Activated CD4-positive, alpha-beta T cell treated with anti-CD3 and anti-CD28 coated beads for 4 hours (primary cell): ENCODE data around the gene DAB2.

Experiments used
- DNase-seq, 2 donors: peaks; one replicate each; pipeline ENCODE4 v3.0.0-alpha.2; 2020

The DAB2 gene

DNA sequence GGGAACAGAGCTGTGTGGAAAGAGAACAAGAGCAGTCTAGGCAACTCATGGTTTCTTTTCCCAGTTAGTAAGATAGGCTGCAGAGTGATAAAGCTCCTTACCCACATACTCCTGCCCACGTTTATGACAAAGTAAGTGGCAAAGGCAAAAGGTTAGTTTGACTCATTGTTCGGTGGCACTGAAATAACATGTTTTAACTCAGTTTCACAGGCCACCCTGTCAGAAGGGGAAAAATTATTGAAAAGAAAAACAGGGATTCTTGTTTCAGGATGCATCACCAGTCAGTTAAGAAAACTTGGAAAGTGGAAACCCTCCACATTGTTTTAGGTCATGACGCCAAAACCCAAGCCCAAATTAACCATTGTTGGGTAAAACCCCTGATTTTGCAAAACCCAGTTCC is 22.3 kb upstream of the DAB2 start:
- DNase-seq: no peak

DNA sequence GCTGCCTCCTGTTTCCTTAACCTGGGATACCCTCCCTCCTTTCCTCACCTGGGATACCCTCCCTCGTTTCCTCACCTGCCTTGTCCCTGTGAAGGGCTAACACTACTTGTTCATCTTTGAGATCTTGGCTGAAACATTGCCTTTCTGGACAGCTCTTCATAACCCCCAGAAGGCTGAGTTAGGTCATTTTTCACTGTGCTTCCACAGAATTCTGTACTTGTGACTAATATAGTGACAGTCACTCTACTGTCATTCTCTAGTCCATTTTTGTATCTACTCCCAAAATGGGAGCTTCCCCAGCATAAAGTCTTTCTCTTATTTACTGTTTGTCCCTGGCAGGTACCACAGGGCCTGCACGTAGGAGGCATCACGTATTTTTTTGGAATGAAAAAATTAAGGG is 21.5 kb upstream of the DAB2 start:
- no peak for DNase-seq

GRCh38 chr5:39443911-39444310 is 19.1 kb upstream of the DAB2 start:
- no peak for DNase-seq

- DNase-seq: no peak
These were observed 18.2 kb upstream of the DAB2 start for GRCh38 chr5:39442991-39443390.

GRCh38 chr5:39441838-39442237 is 17.1 kb upstream of the DAB2 start:
- no peak for DNase-seq

DNA sequence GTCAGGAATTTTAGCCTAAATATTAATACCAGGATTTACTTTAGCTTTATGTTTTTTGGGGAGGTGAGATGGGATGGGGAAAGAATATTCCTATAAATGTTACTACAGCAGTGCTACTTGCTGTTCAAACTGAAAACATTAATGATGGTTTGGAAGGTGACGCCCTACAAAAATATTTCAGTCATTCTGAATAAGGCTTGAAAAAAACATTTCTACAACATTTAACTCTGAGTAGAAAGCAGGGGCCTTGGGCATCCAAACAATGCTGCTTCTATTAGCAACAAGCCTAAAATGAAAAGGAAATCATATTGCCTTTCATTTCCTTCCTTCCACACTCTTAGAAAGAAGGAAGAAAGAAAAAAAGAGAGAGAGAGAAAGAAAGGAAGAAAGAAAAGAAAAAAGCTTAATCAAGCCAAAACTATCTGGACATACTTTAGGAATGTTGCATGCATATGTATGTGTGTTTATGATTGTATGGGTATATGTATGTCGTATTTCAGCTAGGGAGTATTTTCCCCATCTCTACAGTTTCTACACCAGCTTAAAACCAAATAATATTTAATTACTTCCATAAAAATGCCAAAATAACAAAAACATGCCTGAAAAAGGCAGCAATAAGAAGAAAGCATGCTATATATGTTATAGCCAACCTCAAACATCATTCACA is 16.3 kb upstream of the DAB2 start:
- DNase-seq: no peak

GRCh38 chr5:39440192-39440957 is 15.6 kb upstream of the DAB2 start:
- DNase-seq: no peak

DNA sequence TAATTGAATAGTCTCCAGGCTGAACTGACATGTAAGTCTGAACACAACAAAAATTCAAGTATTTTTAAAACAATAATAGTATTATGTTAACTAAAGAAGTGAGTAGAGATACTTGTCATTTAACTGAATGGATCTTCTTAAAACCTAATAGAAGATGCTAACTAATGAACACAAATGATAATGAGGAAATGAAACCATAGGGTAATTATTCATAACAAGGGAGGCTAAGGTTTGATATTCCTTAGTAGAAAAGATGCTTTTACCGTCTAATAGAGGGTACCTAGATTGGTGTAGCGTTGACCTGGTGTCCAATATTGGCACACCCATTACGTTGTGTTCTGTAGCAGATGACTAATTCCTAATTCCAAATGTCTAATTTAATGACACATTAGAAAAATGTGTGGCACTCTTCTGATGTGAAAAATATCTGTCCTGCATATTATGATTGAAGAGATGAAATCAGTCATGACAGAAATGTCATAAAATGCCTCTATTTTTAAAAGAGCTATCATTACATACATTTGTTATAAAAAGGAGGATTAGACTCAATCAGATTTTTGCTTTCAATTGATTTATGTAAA is 14.9 kb upstream of the DAB2 start:
- DNase-seq: no peak

DNA sequence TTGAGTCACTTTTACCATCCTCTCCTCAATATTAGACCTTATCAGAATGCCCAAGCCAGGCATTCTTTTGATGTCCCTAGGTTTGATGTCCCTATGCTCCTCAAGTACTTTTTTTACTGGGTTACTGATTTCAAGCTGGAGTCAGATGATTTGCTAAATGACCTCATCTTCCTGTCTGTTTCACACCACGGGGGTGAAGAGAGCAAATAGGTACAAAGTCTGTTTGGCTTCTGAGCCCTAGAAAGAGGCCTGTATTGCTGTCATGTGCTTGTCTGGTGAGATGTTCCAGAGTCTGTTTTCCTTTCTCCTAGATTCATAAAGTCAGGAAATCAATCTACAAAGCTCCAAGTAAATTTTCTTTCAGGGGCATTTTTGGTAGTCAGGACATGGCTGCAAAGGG is 12.7 kb upstream of the DAB2 start:
- no peak for DNase-seq

- no peak for DNase-seq
These were observed 9.1 kb upstream of the DAB2 start for GRCh38 chr5:39433848-39434247.

DNA sequence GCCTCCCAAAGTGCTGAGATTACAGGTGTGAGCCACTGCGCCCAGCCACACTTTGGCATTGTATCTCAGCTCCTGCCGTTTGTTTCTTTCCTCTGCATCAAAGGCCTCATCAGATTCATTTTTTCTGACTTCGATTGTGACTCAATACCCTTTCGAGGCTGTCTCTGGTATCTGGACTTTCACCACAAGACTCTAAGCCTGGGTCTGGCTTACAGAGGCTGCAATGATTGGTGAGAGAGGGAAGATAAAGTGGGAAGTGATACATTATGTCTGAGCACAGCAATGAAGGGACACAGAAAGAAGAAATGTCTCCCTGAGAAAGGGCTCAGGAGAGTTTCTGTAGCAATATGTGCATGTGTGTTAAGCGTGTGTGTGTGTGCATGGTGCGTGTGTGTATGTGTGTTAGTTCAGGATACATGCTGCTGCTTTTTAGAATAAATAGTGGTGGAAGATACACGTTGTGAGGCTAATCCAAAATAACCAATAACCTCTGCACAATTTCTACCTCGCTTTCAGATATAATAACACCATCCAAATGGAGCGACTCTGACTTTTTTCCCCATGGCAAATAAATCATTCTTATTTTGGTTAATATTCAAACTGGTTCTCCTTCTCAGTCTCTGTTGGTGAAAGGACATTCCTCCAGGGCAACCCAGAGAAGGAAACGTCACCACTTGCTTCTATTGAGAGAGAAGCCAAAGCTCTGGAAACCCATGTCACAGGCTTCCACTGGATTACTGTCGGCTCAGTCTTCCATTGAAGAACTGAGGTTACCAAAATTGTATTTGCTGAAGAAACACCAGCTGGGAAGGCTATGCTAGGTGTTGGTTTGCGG is 8.1 kb upstream of the DAB2 start:
- no peak for DNase-seq

DNA sequence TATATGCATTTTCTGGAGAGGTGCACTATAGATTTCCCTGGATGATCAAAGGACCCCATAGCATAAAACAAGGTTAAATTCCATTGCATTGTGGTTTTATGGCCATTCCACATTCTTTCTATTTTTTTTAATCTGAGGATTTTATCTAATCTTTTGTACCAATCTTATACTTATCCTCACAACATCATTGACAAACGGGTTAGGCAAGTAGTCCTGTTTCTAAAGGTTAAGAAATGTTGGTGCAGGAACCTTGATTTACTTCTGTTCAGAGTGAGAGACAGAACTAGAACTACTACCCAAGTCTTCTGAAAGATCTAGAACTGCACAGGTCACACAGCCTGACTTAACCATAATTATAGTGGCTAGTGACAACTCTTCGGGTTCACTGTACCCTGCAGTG is 5.7 kb upstream of the DAB2 start:
- DNase-seq: no peak

DNA sequence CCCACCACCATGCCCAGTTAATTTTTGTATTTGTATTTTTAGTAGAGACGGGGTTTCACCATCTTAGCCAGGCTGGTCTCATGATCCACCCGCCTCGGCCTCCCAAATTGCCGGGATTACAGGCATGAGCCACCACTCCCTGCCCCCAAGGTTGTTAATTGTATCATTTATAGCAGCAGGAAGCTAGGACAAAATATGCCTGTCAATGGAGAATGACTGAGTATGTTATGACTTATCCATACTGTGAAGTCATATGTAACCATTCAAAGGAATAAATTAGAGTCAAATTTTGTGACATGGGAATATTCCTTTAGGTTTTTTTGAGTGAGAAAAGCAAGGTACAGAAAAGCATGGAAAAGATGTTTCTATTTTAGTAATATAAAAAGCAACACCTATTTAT is 3.9 kb upstream of the DAB2 start:
- no peak for DNase-seq

DNA sequence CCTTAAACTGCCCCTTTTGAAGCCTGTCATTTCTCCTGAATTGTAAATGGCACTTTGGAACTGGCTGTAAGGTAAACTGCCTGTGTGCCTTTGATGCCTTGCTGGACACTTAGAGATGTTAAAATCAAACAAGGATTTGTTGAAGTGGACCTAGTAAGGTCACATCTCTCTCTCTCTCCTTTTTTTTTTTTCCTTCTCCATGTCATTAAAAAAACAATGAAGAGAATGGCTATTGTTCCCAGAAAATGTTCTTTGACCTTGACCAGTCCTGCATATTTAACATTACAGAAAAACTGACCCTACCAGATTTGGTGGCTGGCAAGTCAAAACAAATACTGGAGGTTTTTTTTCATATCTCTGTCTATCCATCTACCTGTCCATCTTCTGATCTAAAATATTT is 2.9 kb upstream of the DAB2 start:
- no peak for DNase-seq

DNA sequence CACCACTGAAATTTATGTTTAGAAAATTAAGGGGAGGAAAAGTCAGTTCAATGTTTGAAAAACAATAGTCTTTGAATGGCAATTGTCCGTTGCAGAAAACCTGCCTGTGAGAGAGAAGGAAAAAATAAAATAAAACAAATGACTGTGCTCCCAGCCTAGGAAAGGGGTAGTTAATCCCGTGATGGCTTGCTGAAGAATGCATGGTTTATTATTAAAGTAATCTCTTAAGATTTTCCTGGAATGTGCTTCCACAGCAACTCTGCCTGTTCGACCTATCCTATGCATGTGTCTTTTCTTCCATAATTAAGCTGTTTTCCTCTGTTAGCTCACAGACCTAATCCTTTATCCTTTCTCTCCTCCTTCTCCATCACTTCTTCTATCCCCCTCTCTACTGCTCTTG is 2.4 kb upstream of the DAB2 start:
- DNase-seq: no peak

DNA sequence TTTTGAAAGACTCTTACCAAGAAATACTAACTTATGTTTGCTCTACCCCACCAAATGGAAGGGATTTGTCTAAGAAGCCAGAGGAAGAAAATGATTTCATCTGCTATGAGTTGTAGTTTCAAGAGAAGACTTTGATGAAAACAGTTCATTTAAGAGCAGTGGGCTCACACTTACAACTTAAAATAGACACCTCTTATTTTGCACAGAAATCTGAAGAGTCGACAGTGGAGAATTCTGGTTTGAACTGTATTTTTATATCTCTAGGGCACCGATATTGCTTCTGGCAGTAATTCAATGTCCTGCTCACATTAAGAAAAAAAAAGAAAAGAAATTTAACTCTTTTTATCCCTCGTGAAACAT is 1.9 kb upstream of the DAB2 start:
- DNase-seq: no peak

- no peak for DNase-seq
These were observed 1.4 kb upstream of the DAB2 start for GRCh38 chr5:39426051-39426745.

- no peak for DNase-seq
These were observed 1.4 kb downstream of the DAB2 start for GRCh38 chr5:39423331-39423751.

GRCh38 chr5:39422728-39423285 is 2.0 kb downstream of the DAB2 start:
- no peak for DNase-seq

GRCh38 chr5:39422036-39422606 is 2.7 kb downstream of the DAB2 start:
- DNase-seq: no peak

DNA sequence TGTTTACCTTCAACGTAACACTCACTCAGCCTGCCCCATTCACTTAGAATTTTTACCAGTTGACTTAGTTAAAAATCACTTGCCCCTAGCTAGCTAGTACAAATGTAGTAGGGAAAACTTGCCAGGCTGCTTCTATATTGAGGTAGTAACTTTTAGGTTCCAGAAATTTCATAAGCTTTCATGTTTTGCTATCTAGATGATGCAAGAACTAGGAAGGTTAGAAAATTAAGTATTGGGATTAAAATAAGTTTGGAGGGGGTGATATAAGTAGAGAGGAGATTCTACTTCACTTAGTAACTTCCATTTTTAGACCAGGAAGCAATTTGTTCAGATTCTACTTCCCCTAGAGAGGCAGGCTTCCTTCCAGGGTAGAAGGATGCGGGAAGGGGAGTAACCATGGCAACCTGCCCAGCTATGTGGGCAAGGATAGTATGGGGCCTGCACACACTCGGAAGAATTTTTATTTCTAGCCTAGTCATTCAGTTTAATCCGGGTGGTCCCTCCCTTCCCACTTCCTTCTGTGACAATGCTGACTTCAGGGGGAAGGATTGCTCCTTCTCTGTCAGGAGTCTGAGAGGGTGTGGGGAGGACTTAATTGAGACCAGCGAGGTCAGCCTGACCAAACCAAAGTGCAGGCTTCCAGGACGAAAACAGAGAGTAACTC is 4.2 kb downstream of the DAB2 start:
- no peak for DNase-seq

DNA sequence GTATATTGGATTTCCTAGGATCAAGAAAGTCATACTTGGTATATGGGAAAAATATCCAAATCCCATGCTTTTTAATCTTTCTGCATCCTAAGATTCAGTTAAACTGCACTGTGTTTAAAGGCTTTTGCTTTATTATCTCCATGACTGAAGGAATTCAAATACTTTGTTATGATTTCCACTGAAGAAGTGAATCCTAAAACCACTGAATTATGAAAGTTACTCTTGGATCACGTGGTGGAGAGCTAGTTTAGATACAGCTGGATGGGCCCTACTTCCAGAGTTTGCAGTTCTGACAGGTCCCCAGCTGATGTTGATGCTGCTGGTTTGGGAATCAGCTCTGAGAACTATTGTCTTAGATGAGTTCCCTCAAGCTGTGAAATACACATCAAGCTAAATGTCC is 5.0 kb downstream of the DAB2 start:
- DNase-seq: no peak
